22Rv1 (cell line): ENCODE results near the gene CACTIN.

Source experiments
- ZFX ChIP-seq: fragments of 450-650 bp; IDR thresholded peaks from 2 replicates; pipeline ENCODE4 v1.6.1; 2017; ENCODE audit warnings: antibody characterized with exemption, borderline replicate concordance
- TF ChIP-seq, protein P1 (sequence below): fragments of 450-650 bp; IDR thresholded peaks from 2 replicates; pipeline ENCODE4 v1.5.1; 2017; ENCODE audit warnings: mild to moderate bottlenecking

- TF ChIP-seq, protein P1, sequence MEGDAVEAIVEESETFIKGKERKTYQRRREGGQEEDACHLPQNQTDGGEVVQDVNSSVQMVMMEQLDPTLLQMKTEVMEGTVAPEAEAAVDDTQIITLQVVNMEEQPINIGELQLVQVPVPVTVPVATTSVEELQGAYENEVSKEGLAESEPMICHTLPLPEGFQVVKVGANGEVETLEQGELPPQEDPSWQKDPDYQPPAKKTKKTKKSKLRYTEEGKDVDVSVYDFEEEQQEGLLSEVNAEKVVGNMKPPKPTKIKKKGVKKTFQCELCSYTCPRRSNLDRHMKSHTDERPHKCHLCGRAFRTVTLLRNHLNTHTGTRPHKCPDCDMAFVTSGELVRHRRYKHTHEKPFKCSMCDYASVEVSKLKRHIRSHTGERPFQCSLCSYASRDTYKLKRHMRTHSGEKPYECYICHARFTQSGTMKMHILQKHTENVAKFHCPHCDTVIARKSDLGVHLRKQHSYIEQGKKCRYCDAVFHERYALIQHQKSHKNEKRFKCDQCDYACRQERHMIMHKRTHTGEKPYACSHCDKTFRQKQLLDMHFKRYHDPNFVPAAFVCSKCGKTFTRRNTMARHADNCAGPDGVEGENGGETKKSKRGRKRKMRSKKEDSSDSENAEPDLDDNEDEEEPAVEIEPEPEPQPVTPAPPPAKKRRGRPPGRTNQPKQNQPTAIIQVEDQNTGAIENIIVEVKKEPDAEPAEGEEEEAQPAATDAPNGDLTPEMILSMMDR: no peak
- no peak for TF ChIP-seq ZFX
Observed at GRCh38 chr19:3672993-3673392, 46.4 kb upstream of the CACTIN start.
